Heart left ventricle (tissue), 13 donors: ENCODE measurements around the gene WSCD1.

Experiments used
- POLR2A ChIP-seq, 2 donors: fragments of 450-650 bp; IDR thresholded peaks; one replicate each; pipeline ENCODE4 v1.6.1; 2017; ENCODE audit warnings: antibody characterized with exemption in 2 of 2, mild to moderate bottlenecking in 2 of 2, moderate library complexity in 2 of 2
- TF ChIP-seq, protein P1 (sequence below), 12 donors: fragments of 200-600 bp; sonication (generic) in 4 of 12; IDR thresholded peaks; one replicate each; pipeline versions ENCODE4 v1.5.0 to v1.8.0; 2018 to 2022; ENCODE audit warnings: antibody characterized with exemption in 12 of 12, mild to moderate bottlenecking in 5 of 12
- donor health status: ischemic (EF 13 %, LVEDD 7.1; RV severe dilation, severe dysfunction).
- donor health status: DM: no; HTN: yes; CAD: no.
- donor health status: DM: no; HTN: no; CAD: no.
- donor health status: ischemic (EF 25% LVEDD 6.9; RV normal size, moderate dysfunction).
- donor health status: ischemic (EF 25% LVEDD 5.7; RV mildly dilated, moderate dysfunction).
- donor health status: ischemic (EF 35%, LVEDD 5.7; RV mildly dilated, moderate dysfunction).
- donor health status: nonischemic (EF 11% LVEDD 7.7; RV severe dilation, severe dysfunction).
- donor health status: DM: yes; HTN: yes; CAD: no.
- donor health status: PGD.
- donor health status: ischemic (EF 29% LVEDD 5.4; RV normal size, mild dysfunction).
- donor health status: nonischemic (EF 23%, LVEDD 6.1; RV moderate dilation, normal function).

DNA sequence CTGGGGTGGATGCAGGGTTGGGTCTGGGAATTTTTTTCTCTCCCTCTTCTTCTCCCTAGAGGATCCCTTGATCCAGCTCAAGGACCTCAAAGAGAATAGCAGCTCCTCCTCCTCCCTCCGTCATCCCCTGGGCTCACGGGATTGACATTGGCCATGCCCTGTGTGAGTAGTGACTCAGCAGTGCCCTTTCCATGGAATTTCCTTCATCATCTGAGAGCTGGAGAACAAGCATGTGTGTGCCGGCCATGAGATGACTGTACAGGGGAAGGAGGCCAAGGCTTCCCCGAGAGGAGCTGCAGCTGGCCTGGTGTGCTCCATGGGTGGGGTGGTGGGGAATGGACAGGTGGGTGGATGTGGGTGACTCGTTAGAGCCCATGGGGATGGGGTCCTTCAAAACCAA lies 8.9 kb upstream of the WSCD1 start:
- TF ChIP-seq, protein P1, sequence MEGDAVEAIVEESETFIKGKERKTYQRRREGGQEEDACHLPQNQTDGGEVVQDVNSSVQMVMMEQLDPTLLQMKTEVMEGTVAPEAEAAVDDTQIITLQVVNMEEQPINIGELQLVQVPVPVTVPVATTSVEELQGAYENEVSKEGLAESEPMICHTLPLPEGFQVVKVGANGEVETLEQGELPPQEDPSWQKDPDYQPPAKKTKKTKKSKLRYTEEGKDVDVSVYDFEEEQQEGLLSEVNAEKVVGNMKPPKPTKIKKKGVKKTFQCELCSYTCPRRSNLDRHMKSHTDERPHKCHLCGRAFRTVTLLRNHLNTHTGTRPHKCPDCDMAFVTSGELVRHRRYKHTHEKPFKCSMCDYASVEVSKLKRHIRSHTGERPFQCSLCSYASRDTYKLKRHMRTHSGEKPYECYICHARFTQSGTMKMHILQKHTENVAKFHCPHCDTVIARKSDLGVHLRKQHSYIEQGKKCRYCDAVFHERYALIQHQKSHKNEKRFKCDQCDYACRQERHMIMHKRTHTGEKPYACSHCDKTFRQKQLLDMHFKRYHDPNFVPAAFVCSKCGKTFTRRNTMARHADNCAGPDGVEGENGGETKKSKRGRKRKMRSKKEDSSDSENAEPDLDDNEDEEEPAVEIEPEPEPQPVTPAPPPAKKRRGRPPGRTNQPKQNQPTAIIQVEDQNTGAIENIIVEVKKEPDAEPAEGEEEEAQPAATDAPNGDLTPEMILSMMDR (IDR thresholded peaks at IDR 0.05), result no peak
- TF ChIP-seq POLR2A (IDR thresholded peaks at IDR 0.05), result no peak
